ENCODE results near the gene TGFA. TPM values are rescaled to one million over a fixed set of nuclear protein-coding genes. Genes with fewer than 3 reads are reported as not detected.

Gene TGFA
- polyA plus RNA-seq, 4 donors = 0.55 to 19.4 (median 17.7) TPM

GRCh38 chr2:70527447-70528080 is 26.1 kb downstream of the TGFA start:
- no peak for DNase-seq (ENCODE audit: low read depth in 4 of 4, low spot score in 3 of 4)

- DNase-seq (ENCODE audit: low read depth in 4 of 4, low spot score in 3 of 4) = no peak
These were observed 27.5 kb downstream of the TGFA start for GRCh38 chr2:70526126-70526525.

- no peak for DNase-seq (ENCODE audit: low read depth in 4 of 4, low spot score in 3 of 4)
These were observed 28.6 kb downstream of the TGFA start for GRCh38 chr2:70525032-70525431.

GRCh38 chr2:70523996-70524965 is 29.3 kb downstream of the TGFA start:
- no peak for DNase-seq (ENCODE audit: low read depth in 4 of 4, low spot score in 3 of 4)

GRCh38 chr2:70523672-70523995 is 30.0 kb downstream of the TGFA start:
- DNase-seq (ENCODE audit: low read depth in 4 of 4, low spot score in 3 of 4) = no peak

GRCh38 chr2:70522627-70523026 is 31.0 kb downstream of the TGFA start:
- no peak for DNase-seq (ENCODE audit: low read depth in 4 of 4, low spot score in 3 of 4)

- no peak for DNase-seq (ENCODE audit: low read depth in 4 of 4, low spot score in 3 of 4)
These were observed 32.8 kb downstream of the TGFA start for GRCh38 chr2:70520825-70521224.

GRCh38 chr2:70519453-70519852 is 34.2 kb downstream of the TGFA start:
- DNase-seq (ENCODE audit: low read depth in 4 of 4, low spot score in 3 of 4) = no peak

- DNase-seq (ENCODE audit: low read depth in 4 of 4, low spot score in 3 of 4) = no peak
These were observed 35.1 kb downstream of the TGFA start for GRCh38 chr2:70518557-70518956.

- no peak for DNase-seq (ENCODE audit: low read depth in 4 of 4, low spot score in 3 of 4)
These were observed 35.8 kb downstream of the TGFA start for GRCh38 chr2:70517804-70518203.

GRCh38 chr2:70516596-70516995 is 37.0 kb downstream of the TGFA start:
- DNase-seq (ENCODE audit: low read depth in 4 of 4, low spot score in 3 of 4) = no peak

GRCh38 chr2:70515938-70516337 is 37.7 kb downstream of the TGFA start:
- DNase-seq (ENCODE audit: low read depth in 4 of 4, low spot score in 3 of 4) = no peak

GRCh38 chr2:70514612-70515055 is 39.0 kb downstream of the TGFA start:
- no peak for DNase-seq (ENCODE audit: low read depth in 4 of 4, low spot score in 3 of 4)

GRCh38 chr2:70513738-70514137 is 39.9 kb downstream of the TGFA start:
- DNase-seq (ENCODE audit: low read depth in 4 of 4, low spot score in 3 of 4) = peak in 3 of 4 donors; percentile 50 to 75 (median 62)

GRCh38 chr2:70511971-70512729 is 41.5 kb downstream of the TGFA start:
- no peak for DNase-seq (ENCODE audit: low read depth in 4 of 4, low spot score in 3 of 4)

- no peak for DNase-seq (ENCODE audit: low read depth in 4 of 4, low spot score in 3 of 4)
These were observed 43.3 kb downstream of the TGFA start for GRCh38 chr2:70510313-70510712.

- DNase-seq (ENCODE audit: low read depth in 4 of 4, low spot score in 3 of 4) = no peak
These were observed 44.1 kb downstream of the TGFA start for GRCh38 chr2:70509565-70509964.

GRCh38 chr2:70508711-70509462 is 44.7 kb downstream of the TGFA start:
- no peak for DNase-seq (ENCODE audit: low read depth in 4 of 4, low spot score in 3 of 4)

- DNase-seq (ENCODE audit: low read depth in 4 of 4, low spot score in 3 of 4) = no peak
These were observed 47.8 kb downstream of the TGFA start for GRCh38 chr2:70505613-70506391.

GRCh38 chr2:70504750-70505149 is 48.9 kb downstream of the TGFA start:
- no peak for DNase-seq (ENCODE audit: low read depth in 4 of 4, low spot score in 3 of 4)
